ENCODE results near the gene MRAP. TPM values are rescaled to one million over a fixed set of nuclear protein-coding genes. Genes with fewer than 3 reads are reported as not detected.

The MRAP gene
- polyA plus RNA-seq, 10 donors = 0.36 to 1.2 (median 0.82) TPM; not detected in 7

DNA sequence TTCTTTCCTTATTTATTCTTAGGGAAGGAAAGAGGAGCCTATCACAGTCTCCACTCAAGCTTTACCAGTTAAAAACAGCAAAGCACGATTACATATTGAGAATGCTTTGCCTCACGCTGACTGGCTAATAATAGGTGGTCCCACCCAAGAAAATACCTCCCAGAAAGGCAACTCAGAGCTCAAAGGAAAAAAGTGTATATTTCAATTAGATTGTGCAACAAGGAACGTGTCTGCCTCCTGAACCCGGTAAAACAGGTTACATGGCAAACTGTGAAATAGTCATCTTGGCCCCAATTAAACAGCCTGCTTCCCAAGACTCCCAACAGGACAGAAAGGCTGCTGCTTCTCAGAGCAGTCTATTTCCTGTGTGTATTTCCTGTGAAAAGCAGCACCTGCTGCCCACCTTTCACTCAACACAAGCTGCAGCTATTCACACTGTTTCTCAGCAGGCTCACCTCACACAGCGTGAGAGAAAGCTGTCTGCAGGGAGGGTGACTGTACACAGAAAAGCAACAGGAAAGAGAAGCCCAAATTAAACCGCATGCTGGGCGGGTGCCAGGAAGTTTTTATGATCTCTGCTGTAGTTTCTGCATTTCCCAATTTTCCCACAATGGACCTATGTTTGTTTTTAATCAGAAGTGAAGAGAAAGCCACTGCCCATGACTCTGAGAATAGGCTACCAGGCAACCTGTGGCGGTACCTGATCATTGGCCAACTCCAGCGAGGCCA lies 50.1 kb downstream of the MRAP start:
- DNase-seq = no peak

DNA sequence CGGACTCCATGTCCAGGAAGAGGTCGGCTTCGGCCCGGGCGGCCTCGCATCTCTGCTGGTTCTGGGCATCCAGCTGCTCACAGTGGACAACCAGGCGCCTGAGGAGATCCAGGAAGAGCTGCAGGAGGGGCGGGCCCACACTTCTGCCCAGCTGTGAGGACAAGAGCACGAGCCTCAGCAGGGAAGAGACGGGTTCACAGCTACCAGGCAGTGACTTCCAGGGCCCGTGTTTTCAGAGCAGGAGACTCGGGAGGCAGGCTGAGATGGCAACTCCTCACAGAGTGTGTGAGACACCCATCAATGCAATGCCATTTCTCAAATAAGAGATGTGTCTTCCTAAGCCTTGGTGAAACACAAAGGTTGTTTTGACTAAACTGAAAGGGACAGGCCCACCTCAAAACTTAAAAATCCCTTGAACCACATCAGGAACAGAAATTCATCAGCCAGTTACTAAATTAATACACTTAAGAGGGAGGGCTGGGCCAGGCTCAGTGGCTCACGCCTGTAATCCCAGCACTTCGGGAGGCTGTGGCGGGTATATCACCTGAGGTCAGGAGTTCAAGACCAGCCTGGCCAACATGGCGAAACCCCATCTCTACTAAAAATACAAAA lies 50.8 kb downstream of the MRAP start:
- no peak for DNase-seq

DNA sequence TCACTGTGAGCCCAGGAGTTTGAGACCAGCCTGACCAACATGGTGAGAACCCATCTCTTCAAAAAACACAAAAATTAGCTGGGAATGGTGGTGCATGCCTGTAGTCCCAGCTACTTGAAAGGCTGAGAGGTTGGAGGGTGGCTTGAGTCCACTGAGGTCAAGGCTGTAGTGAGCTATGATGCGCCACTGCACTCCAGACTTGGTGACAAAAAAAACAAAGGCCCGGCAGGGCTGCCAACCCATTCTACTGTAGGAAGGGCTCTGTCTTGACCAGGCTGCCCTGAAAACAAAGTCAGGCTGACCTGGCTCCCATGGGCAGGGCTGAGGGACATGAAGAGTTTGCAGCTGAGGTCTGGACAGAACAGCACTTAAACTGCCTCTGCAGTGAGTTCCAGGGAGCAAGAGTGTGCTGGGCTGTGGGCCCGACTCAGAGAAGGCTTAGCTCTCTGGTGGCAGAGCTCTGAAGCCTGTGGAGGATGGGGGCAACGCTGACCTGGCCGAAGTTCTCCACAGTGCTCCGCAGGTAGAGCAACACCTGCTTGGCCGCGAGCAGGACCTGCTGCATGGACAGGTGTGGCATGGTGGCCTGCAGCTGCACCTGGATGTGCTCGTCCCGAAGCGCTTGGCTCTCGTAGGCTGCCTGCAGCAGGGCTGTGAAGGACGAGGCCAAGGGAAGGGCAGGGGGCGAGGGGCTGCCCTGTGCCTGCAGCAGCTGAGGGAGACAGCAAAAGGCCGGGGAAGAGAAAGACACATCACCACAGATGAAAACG lies 51.7 kb downstream of the MRAP start:
- no peak for DNase-seq

DNA sequence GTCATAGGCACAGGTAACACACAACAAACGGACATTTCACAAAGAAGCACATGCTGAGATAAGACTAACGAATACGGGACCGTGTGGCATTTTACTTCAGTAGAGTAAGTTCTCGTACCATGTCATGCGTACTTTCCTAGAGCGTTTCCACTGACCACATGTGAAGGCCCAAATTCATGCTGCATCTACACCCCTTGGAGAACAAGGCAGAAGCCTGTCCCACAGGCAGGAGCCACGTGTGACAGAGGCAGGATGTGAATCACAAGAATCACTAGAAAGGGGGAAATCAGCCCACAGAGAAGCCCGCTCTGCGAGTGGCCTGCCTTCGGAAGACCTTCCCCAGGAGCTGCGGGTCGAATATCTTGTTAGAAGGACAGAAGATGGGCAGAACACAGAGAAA lies 52.3 kb downstream of the MRAP start:
- no peak for DNase-seq

DNA sequence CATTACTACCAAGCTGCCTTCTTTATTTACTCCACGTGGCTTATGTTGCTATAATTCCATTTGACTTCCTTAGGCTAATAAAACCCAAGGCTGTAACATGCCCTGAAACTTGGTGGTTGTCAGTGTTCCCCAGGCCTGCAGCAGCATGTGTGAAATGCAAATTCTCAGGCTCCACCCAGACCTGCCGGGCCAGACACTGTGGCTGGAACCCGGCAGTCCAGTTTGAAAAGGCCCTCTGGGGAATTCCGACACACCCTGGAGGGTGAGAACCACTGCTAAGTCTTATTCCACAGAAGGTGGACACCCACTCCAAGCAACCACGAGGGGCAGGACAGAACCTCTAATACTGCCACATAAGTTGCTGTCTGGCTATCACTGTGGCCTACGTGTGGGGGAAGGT lies 52.8 kb downstream of the MRAP start:
- no peak for DNase-seq

DNA sequence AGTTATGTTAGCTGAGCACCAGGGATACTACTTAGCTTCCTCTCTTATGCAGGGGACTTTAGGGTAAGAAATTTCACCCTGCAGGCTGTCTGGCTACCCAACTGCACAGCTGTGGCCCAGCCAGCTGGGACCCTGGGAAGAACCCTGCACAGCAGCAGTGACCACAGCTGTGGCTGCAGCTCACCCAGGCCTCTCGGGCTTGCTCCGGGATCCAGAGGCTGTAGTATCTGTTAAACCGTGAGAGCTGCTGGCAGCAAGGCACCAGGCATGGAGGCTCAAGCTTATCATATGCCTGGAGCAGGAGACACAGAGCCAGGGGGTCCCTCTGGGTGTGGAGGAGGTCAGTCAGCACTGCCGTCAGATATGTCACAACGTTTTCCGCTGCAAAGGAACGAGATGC lies 53.9 kb downstream of the MRAP start:
- DNase-seq = no peak

DNA sequence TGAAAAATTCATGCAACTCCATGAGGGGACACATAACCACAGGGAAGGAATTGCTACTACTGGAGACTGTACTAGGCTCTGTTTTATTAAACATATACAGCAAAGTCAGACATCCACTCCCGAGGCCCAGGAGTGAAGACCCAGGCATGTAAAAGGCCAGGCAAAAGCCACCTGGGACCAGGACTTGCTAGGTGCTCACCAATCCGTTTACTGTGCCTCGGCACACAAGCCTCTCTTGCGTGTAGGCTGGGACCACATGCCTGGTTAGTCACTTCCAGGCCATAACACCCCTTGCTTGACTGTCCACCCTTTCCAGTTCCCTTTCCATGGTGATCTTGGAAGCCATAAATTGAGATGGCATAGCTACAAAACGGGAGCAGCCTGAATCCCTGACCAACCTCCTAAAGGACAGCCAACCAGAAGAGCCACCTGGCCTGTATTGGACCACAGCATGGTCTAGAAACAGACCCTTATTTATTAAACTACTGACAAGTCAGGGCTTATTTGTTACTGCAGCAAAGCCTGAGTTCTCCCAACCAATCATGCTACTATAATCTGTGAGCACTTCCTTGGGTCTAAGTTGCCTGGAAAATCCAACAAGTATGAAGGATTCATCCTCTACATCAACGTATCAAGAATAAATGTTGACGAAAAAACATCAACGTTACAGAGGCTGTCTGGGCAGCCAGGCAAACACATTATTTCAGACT lies 54.5 kb downstream of the MRAP start:
- no peak for DNase-seq

DNA sequence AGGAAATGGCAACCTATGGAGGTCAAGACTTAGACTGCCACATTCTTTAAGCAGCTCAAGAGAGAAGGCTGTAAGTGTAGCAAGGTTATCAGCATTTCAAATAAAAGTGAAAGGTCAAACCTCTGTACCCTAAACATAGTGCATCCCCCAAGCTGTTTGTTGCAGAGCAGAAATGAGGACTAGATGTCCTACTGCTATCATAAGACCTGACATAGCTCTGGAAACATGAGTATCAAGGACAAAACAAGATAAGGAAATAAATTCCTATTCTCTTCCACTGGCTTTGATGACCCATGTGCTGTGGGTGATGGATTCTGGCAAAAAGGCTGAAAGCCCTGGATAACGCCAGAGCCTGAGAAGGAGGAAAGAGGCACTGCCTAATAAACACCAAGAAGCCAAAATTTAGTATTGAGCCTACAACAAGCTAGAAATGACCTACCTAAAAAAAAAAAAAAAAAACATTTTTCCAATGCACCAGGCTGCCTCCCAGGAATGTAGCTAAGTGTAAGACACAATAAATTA lies 58.3 kb downstream of the MRAP start:
- no peak for DNase-seq

DNA sequence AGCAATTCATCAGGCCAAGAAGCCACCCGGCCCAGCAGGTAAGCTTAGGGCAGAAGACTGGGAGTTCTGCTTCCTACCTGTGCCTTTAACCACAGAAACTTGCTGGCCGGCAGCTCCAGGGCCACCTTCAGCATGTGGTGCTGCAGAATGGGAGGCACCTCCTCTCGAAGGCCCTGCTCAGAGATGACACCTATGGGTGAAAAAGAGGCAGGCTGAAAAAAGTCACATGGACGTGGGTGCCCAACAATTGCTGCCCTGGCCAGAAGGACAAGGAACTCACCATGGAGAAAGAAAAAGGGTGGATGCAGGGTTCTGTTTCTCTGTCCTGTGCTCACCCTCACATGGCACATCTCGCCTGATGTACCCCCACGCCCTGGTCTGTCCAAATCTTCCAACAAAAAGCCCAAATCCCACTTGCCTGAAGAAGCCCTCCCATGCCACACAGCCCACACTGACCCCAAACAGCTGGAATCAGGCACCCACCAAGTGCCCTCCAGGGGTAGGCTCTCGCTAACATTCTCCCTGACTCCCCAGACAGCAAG lies 61.1 kb downstream of the MRAP start:
- DNase-seq = no peak

DNA sequence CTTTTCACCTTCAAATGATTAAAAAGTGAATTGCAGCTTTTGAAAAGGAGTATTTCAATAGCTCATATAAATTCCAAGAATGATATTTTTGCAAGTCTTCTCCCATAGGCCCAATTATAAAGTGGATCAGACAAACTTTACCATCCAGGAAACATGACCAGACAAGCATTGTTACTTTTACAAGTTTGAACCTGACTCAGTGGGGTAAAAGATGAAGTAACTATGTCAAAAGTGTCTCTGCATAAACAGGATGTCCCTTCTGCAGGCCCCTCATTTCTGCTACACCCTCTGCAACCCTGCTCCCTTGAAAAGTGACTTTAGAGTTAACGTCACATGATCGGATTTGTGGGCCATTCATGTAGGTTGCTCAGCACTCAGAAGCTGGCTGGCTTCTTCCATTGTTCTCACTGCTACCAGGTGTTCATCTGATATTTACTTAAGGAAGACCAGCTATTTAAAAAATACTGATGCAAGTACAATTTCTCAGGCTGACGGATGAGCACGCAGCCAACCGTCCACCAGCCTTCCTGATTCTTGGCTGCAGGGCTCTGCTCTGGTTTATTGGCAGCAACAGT lies 61.8 kb downstream of the MRAP start:
- no peak for DNase-seq

Other genes with a start within 250 kb of the MRAP start
- 10 to 100 TPM in 7 of 10 donors, 1 to 10 TPM in 3; 8.4 to 18.2 (median 10.6) TPM for gene MIS18A, start 19.8 kb upstream of the MRAP start, polyA plus RNA-seq (ENCODE audit: insufficient read length in 10 of 10)
- gene URB1, start 94.2 kb downstream of the MRAP start, polyA plus RNA-seq (ENCODE audit: insufficient read length in 10 of 10) = 10 to 100 TPM; 10.7 to 15.5 (median 13.2) TPM
- 1 to 10 TPM; 1.8 to 3.4 (median 2.9) TPM for gene EVA1C, start 113.9 kb downstream of the MRAP start, polyA plus RNA-seq (ENCODE audit: insufficient read length in 10 of 10)

Data from muscle of back (tissue), 11 donors.